ENCODE data around the gene PGM1.

DNA sequence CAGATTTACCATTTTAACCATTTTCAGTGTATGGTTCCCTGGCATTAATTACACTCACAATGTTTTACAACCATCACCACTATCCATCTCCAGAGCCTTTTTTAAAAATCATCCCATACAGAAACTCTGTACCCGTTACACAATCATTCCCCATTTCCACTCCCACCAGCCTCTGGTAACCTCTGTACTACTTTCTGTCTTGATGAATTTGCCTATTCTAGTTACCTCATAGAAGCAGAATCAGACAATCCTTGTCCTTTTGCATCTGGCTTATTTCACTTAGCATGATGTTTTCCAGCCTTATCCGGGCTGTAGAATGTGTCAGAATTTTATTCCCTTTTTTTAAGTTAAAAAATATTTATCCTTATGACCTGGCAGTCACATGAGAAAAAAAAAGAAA, 33.0 kb downstream of the PGM1 start:
- TF ChIP-seq GTF2I (CRISPR knock-in tag; conservative IDR thresholded peaks at IDR 0.05): no peak
- TF ChIP-seq, protein P1, sequence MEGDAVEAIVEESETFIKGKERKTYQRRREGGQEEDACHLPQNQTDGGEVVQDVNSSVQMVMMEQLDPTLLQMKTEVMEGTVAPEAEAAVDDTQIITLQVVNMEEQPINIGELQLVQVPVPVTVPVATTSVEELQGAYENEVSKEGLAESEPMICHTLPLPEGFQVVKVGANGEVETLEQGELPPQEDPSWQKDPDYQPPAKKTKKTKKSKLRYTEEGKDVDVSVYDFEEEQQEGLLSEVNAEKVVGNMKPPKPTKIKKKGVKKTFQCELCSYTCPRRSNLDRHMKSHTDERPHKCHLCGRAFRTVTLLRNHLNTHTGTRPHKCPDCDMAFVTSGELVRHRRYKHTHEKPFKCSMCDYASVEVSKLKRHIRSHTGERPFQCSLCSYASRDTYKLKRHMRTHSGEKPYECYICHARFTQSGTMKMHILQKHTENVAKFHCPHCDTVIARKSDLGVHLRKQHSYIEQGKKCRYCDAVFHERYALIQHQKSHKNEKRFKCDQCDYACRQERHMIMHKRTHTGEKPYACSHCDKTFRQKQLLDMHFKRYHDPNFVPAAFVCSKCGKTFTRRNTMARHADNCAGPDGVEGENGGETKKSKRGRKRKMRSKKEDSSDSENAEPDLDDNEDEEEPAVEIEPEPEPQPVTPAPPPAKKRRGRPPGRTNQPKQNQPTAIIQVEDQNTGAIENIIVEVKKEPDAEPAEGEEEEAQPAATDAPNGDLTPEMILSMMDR (IDR thresholded peaks at IDR 0.05): no peak
- TF ChIP-seq, protein P2, sequence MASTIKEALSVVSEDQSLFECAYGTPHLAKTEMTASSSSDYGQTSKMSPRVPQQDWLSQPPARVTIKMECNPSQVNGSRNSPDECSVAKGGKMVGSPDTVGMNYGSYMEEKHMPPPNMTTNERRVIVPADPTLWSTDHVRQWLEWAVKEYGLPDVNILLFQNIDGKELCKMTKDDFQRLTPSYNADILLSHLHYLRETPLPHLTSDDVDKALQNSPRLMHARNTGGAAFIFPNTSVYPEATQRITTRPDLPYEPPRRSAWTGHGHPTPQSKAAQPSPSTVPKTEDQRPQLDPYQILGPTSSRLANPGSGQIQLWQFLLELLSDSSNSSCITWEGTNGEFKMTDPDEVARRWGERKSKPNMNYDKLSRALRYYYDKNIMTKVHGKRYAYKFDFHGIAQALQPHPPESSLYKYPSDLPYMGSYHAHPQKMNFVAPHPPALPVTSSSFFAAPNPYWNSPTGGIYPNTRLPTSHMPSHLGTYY (CRISPR knock-in tag; IDR thresholded peaks at IDR 0.05): no peak
- TF ChIP-seq, protein P3, sequence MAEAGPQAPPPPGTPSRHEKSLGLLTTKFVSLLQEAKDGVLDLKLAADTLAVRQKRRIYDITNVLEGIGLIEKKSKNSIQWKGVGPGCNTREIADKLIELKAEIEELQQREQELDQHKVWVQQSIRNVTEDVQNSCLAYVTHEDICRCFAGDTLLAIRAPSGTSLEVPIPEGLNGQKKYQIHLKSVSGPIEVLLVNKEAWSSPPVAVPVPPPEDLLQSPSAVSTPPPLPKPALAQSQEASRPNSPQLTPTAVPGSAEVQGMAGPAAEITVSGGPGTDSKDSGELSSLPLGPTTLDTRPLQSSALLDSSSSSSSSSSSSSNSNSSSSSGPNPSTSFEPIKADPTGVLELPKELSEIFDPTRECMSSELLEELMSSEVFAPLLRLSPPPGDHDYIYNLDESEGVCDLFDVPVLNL (CRISPR knock-in tag; IDR thresholded peaks at IDR 0.05; ENCODE audit: borderline replicate concordance, low read depth): no peak
- TF ChIP-seq NR2C2 (CRISPR knock-in tag; IDR thresholded peaks at IDR 0.05): no peak
- TF ChIP-seq, protein P4, sequence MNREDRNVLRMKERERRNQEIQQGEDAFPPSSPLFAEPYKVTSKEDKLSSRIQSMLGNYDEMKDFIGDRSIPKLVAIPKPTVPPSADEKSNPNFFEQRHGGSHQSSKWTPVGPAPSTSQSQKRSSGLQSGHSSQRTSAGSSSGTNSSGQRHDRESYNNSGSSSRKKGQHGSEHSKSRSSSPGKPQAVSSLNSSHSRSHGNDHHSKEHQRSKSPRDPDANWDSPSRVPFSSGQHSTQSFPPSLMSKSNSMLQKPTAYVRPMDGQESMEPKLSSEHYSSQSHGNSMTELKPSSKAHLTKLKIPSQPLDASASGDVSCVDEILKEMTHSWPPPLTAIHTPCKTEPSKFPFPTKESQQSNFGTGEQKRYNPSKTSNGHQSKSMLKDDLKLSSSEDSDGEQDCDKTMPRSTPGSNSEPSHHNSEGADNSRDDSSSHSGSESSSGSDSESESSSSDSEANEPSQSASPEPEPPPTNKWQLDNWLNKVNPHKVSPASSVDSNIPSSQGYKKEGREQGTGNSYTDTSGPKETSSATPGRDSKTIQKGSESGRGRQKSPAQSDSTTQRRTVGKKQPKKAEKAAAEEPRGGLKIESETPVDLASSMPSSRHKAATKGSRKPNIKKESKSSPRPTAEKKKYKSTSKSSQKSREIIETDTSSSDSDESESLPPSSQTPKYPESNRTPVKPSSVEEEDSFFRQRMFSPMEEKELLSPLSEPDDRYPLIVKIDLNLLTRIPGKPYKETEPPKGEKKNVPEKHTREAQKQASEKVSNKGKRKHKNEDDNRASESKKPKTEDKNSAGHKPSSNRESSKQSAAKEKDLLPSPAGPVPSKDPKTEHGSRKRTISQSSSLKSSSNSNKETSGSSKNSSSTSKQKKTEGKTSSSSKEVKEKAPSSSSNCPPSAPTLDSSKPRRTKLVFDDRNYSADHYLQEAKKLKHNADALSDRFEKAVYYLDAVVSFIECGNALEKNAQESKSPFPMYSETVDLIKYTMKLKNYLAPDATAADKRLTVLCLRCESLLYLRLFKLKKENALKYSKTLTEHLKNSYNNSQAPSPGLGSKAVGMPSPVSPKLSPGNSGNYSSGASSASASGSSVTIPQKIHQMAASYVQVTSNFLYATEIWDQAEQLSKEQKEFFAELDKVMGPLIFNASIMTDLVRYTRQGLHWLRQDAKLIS (CRISPR knock-in tag; IDR thresholded peaks at IDR 0.05; ENCODE audit: borderline replicate concordance): no peak
- no peak for TF ChIP-seq FOXJ3 (CRISPR knock-in tag; IDR thresholded peaks at IDR 0.05; ENCODE audit: borderline replicate concordance)
- TF ChIP-seq, protein P5, sequence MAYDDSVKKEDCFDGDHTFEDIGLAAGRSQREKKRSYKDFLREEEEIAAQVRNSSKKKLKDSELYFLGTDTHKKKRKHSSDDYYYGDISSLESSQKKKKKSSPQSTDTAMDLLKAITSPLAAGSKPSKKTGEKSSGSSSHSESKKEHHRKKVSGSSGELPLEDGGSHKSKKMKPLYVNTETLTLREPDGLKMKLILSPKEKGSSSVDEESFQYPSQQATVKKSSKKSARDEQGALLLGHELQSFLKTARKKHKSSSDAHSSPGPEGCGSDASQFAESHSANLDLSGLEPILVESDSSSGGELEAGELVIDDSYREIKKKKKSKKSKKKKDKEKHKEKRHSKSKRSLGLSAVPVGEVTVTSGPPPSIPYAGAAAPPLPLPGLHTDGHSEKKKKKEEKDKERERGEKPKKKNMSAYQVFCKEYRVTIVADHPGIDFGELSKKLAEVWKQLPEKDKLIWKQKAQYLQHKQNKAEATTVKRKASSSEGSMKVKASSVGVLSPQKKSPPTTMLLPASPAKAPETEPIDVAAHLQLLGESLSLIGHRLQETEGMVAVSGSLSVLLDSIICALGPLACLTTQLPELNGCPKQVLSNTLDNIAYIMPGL (CRISPR knock-in tag; IDR thresholded peaks at IDR 0.05): no peak
- TF ChIP-seq SP1 (CRISPR knock-in tag; conservative IDR thresholded peaks at IDR 0.05): no peak

Data from WTC11 (cell line).